WERI-Rb-1 (cell line): ENCODE results near the gene C1GALT1.
"Not testable (repeated sequence)": the region's sequence is repeated elsewhere in the genome, so short reads cannot be mapped to it uniquely, and the experiment has no call there.

Experiments used
- DNase-seq: peaks from one replicate; pipeline ENCODE4 v3.0.0-alpha.2; 2020
- H3K27ac ChIP-seq: fragments of 250-450 bp; sonication (Bioruptor Pico); 2 replicates; pipeline ENCODE4 v1.5.1; 2020; ENCODE audit warnings: mild to moderate bottlenecking, moderate library complexity
- H3K27me3 ChIP-seq: fragments of 250-450 bp; sonication (Bioruptor Pico); 2 replicates; pipeline ENCODE4 v1.5.1; 2021; ENCODE audit warnings: mild to moderate bottlenecking, low read depth, moderate library complexity; ENCODE audit not compliant: insufficient read depth, severe bottlenecking
- H3K36me3 ChIP-seq: fragments of 250-450 bp; sonication (Bioruptor Pico); 2 replicates; pipeline ENCODE4 v1.5.1; 2020; ENCODE audit warnings: mild to moderate bottlenecking, moderate library complexity
- H3K4me3 ChIP-seq: 2 replicates; pipeline ENCODE4 v1.5.1; 2011; ENCODE audit warnings: low read depth, mild to moderate bottlenecking, control low read depth, low read length
- H3K9me3 ChIP-seq: fragments of 250-450 bp; sonication (Bioruptor Pico); 2 replicates; pipeline ENCODE4 v1.5.1; 2021; ENCODE audit warnings: mild to moderate bottlenecking, moderate library complexity; ENCODE audit not compliant: severe bottlenecking
- TF ChIP-seq, protein P1 (sequence below): IDR thresholded peaks from 2 replicates; pipeline ENCODE4 v1.5.1; 2011; ENCODE audit warnings: low read depth, mild to moderate bottlenecking, control low read depth, inconsistent platforms, low read length

C1GALT1 gene

DNA sequence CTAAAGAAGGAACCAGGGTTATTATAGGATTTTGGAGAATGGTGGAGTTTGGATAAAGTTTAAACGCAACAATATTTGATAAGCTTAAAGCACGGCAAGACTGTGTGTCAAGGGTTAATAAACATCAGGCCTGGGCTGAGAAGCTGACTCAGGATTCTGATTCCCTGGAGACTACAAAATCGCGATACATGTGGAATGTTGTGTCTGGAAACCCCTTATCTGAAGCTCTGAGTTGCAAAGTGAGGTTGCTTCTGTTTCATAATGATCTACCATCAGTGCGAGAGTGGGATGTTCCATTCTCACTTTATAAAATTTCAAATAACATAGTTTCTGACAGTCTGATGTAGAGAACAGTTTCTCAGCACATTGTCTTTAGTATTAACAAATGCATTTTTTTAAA is 7.8 kb downstream of the C1GALT1 start:
- Histone ChIP-seq H3K27me3 (no peaks in the 10 kb centered on the region), H3K27ac (no peak overlapping the region), H3K4me3 (no peak overlapping the region), H3K9me3 (no peaks in the 10 kb centered on the region), H3K36me3 (peaks cover 64% of the 10 kb centered on the region)
- TF ChIP-seq, protein P1, sequence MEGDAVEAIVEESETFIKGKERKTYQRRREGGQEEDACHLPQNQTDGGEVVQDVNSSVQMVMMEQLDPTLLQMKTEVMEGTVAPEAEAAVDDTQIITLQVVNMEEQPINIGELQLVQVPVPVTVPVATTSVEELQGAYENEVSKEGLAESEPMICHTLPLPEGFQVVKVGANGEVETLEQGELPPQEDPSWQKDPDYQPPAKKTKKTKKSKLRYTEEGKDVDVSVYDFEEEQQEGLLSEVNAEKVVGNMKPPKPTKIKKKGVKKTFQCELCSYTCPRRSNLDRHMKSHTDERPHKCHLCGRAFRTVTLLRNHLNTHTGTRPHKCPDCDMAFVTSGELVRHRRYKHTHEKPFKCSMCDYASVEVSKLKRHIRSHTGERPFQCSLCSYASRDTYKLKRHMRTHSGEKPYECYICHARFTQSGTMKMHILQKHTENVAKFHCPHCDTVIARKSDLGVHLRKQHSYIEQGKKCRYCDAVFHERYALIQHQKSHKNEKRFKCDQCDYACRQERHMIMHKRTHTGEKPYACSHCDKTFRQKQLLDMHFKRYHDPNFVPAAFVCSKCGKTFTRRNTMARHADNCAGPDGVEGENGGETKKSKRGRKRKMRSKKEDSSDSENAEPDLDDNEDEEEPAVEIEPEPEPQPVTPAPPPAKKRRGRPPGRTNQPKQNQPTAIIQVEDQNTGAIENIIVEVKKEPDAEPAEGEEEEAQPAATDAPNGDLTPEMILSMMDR, result no peak
- DNase-seq, result no peak

DNA sequence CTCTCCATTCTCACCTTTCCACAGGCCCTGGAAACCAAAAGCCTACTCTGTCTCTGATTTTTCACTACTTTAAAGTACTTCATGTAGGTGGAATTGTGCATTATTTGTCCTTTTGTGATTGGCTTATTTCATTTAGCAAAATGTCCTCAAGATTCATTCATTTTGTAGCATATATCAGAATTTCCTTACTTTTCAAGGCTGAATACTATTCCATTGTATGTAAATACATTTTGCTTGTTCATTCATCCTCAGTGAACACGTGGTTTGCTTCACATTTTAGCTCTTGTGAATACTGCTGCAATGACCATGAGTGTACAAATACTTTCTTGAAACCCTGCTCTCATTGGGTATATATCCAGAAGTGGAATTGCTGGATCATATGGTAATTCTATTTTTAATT is 8.8 kb downstream of the C1GALT1 start:
- Histone ChIP-seq H3K4me3 (no peak overlapping the region), H3K27ac (no peak overlapping the region), H3K9me3 (no peaks in the 10 kb centered on the region), H3K36me3 (peaks cover 61% of the 10 kb centered on the region), H3K27me3 (no peaks in the 10 kb centered on the region)
- no peak for DNase-seq
- TF ChIP-seq, protein P1, result no peak

DNA sequence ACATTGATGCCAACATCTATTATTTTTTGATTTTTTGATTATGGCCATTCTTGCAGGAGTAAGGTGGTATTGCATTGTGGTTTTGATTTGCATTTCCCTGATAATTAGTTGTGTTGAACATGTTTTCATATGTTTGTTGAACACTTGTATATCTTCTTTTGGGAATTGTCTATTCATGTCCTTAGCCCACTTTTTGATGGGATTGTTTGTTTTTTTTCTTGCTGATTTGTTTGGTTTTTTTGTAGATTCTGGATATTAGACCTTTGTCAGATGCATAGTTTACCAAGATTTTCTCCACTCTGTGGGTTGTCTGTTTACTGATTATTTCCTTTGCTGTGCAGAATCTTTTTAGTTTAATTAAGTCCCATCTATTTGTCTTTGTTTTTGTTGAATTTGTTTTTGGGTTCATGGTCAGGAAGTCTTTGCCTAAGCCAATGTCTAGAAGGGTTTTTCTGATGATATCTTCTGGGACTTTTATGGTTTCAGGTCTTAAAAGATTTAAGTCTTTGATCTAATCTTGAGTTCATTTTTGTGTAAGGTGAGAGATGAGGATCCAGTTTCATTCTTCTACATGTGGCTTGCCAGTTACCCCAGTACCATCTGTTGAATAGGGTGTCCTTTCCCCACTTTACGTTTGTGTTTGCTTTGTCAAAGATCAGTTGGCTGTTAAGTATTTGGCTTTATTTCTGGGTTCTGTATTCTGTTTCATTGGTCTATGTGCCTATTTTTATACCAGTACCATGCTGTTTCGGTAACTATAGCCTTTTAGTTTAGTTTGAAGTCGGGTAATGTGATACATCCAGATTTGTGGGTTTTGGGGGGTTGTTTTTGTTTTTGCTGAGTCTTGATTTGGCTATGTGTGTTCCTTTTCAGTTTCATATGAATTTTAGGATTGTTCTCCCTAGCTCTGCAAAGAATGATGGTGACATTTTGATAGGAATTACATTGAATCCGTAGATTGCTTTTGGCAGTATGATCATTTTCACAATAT is 10.7 kb downstream of the C1GALT1 start:
- not testable (repeated sequence) for H3K4me3 ChIP-seq, H3K27ac ChIP-seq, H3K27me3 ChIP-seq, DNase-seq, H3K9me3 ChIP-seq
- H3K36me3 ChIP-seq, result peaks cover 48% of the 10 kb centered on the region

DNA sequence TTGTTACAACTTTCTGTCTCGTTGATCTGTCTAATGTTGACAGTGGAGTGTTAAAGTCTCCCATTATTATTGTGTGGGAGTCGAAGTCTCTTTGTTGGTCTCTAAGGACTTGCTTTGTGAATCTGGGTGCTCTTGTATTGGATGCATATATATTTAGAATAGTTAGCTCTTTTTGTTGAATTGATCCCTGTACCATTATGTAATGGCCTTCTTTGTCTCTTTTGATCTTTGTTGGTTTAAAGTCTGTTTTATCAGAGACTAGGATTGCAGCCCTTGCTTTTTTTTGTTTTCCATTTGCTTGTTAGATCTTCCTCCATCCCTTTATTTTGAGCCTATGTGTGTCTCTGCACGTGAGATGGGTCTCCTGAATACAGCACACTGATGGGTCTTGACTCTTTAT is 17.2 kb downstream of the C1GALT1 start:
- H3K4me3 ChIP-seq, H3K27ac ChIP-seq, DNase-seq, H3K9me3 ChIP-seq, H3K27me3 ChIP-seq: not testable (repeated sequence)
- peaks cover 16% of the 10 kb centered on the region for H3K36me3 ChIP-seq

DNA sequence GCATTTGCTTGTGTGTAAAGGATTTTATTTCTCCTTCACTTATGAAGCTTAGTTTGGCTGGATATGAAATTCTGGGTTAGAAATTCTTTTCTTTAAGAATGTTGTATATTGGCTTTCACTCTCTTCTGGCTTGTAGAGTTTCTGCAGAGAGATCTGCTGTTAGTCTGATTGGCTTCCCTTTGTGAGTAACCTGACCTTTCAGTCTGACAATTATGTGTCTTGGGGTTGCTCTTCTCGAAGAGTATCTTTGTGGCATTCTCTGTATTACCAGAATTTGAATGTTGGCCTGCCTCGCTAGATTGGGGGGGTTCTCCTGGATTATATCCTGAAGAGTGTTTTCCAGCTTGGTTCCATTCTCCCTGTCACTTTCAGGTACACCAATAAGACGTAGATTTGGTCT is 17.9 kb downstream of the C1GALT1 start:
- peaks cover 11% of the 10 kb centered on the region for H3K36me3 ChIP-seq
- not testable (repeated sequence) for H3K9me3 ChIP-seq, H3K27ac ChIP-seq, H3K4me3 ChIP-seq, DNase-seq, H3K27me3 ChIP-seq

DNA sequence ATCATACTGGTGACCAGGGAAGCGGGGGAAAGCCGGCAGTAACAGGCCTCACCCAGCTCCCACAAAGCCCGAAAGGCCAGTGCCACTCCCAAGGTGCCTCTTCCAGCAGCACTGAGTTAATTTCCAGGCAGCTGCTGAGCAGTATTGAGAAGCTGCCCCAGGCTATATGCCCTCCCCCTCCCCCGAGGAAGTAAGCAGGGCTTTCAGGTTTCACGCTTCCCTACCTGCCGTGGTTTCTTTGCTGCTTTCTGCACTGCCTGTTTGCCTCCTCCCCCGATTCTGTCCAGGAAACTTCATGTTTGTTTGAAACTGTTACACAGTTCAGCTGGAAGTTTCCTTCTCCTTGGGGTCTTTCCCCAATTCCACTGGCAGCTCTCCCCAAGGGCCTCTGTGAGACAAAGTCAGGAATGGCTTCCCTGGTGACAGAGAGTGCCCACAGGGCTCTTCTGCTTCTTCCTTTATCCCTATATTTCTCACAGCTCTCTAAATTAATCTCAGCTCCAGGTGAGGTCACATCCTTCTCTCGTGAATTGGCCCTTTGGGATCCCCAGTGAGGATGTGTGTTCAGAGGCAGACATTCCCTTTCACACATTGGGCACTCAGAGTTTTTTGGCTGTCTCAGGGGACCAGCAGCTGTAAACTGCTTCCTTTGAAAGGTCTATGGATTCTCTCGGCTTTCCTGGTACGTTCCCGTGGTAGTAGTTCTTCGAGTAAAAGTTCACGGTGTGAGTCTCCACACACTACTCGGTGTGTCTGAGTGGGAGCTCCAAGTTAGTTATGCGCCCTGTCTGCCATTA is 19.4 kb downstream of the C1GALT1 start:
- DNase-seq, result no peak
- no peak overlapping the region for H3K4me3 ChIP-seq

DNA sequence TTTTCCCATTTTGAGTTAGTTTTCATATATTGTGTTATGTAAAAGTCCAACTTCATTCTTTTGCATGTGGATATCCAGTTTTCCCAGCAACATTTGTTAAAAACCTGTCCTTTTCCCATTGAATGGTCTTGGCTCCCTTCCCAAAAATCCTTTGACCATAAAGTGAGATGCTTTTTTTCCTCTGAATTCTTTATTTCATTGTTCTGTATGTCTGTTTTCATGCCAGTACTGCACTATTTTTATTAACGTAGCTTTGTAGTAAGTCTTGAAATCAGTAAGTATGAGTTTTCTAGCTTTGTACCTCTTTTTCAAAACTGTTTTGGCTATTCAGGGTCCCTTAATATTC is 20.0 kb downstream of the C1GALT1 start:
- Histone ChIP-seq H3K4me3 (no peak overlapping the region), H3K27ac (no peak overlapping the region), H3K27me3 (no peaks in the 10 kb centered on the region), H3K9me3 (peaks cover 3% of the 10 kb centered on the region), H3K36me3 (peaks cover 11% of the 10 kb centered on the region)
- TF ChIP-seq, protein P1, result no peak
- DNase-seq, result no peak

More for the DNA sequence above, 19.4 kb downstream of the C1GALT1 start:
- H3K9me3 ChIP-seq, result peaks cover 3% of the 10 kb centered on the region
- TF ChIP-seq, protein P1, result no peak
- H3K36me3 ChIP-seq, result peaks cover 11% of the 10 kb centered on the region
- no peaks in the 10 kb centered on the region for H3K27me3 ChIP-seq
- H3K27ac ChIP-seq, result no peak overlapping the region
